ENCODE measurements around the gene ZDHHC17. TPM values are rescaled to one million over a fixed set of nuclear protein-coding genes. Genes with fewer than 3 reads are reported as not detected.

The ZDHHC17 gene
- total RNA-seq, 1 experiment from 2014 or later, result 26.3 TPM

GRCh38 chr12:76879710-76880518 lies 116.0 kb downstream of the ZDHHC17 start:
- TF ChIP-seq SIN3A (IDR thresholded peaks at IDR 0.05; ENCODE audit: borderline replicate concordance, insufficient read depth, low read depth, low read length) (no peak), TCF7L2 (IDR thresholded peaks at IDR 0.05; ENCODE audit: low read depth, low read length) (no peak), POLR2AphosphoS5 (IDR thresholded peaks at IDR 0.05; ENCODE audit: low read depth, low read length) (no peak)
- TF ChIP-seq, protein P1, sequence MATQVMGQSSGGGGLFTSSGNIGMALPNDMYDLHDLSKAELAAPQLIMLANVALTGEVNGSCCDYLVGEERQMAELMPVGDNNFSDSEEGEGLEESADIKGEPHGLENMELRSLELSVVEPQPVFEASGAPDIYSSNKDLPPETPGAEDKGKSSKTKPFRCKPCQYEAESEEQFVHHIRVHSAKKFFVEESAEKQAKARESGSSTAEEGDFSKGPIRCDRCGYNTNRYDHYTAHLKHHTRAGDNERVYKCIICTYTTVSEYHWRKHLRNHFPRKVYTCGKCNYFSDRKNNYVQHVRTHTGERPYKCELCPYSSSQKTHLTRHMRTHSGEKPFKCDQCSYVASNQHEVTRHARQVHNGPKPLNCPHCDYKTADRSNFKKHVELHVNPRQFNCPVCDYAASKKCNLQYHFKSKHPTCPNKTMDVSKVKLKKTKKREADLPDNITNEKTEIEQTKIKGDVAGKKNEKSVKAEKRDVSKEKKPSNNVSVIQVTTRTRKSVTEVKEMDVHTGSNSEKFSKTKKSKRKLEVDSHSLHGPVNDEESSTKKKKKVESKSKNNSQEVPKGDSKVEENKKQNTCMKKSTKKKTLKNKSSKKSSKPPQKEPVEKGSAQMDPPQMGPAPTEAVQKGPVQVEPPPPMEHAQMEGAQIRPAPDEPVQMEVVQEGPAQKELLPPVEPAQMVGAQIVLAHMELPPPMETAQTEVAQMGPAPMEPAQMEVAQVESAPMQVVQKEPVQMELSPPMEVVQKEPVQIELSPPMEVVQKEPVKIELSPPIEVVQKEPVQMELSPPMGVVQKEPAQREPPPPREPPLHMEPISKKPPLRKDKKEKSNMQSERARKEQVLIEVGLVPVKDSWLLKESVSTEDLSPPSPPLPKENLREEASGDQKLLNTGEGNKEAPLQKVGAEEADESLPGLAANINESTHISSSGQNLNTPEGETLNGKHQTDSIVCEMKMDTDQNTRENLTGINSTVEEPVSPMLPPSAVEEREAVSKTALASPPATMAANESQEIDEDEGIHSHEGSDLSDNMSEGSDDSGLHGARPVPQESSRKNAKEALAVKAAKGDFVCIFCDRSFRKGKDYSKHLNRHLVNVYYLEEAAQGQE (IDR thresholded peaks at IDR 0.05; ENCODE audit: insufficient read depth in 1 of 2, low read depth in 2 of 2, low read length in 1 of 2), result no peak
- TF ChIP-seq, protein P2, sequence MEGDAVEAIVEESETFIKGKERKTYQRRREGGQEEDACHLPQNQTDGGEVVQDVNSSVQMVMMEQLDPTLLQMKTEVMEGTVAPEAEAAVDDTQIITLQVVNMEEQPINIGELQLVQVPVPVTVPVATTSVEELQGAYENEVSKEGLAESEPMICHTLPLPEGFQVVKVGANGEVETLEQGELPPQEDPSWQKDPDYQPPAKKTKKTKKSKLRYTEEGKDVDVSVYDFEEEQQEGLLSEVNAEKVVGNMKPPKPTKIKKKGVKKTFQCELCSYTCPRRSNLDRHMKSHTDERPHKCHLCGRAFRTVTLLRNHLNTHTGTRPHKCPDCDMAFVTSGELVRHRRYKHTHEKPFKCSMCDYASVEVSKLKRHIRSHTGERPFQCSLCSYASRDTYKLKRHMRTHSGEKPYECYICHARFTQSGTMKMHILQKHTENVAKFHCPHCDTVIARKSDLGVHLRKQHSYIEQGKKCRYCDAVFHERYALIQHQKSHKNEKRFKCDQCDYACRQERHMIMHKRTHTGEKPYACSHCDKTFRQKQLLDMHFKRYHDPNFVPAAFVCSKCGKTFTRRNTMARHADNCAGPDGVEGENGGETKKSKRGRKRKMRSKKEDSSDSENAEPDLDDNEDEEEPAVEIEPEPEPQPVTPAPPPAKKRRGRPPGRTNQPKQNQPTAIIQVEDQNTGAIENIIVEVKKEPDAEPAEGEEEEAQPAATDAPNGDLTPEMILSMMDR (IDR thresholded peaks at IDR 0.05), result no peak; the same call in 1 of the 2 replicates
- H3K36me3 ChIP-seq (ENCODE audit: control insufficient read depth, insufficient read depth, low read length), result peaks cover 4% of the 10 kb centered on the region; the same call in 1 of the 2 replicates
- H3K4me1 ChIP-seq (ENCODE audit: control insufficient read depth, insufficient read depth, low read length), result peaks cover 10% of the 10 kb centered on the region
- POLR2A ChIA-PET, result no interaction called here
- intact Hi-C loops (cut with micrococcal nuclease; ENCODE audit: unreplicated experiment) (no loop called here), in situ Hi-C loops (cut with HindIII; ENCODE audit: low pct_unique_long_range_greater_than_20kb, low sequenced_read_pairs) (no loop called here)
- peak overlapping the region; percentile 69 to 83 for H3K4me3 ChIP-seq (ENCODE audit: low read depth in 2 of 2, low read length in 2 of 2)
- H3K27ac ChIP-seq (ENCODE audit: low read length), result peak overlapping the region; percentile 70
- CTCF ChIA-PET, result interaction anchor here (1.1 kb wide), 1 partner anchor 131 kb away, joined by 3 read pairs; no protein-coding TSS in a partner anchor
- no peaks in the 10 kb centered on the region for H3K9me3 ChIP-seq (ENCODE audit: control insufficient read depth, insufficient read depth, low read depth, low read length)
- DNase-seq (ENCODE audit: low read depth, low spot score) (no peak), ATAC-seq (no peak)
- no TSS peak for BruUV-seq (replicated peaks)
- H3K27me3 ChIP-seq (ENCODE audit: control insufficient read depth, insufficient read depth, low read length), result peaks cover 11% of the 10 kb centered on the region

GRCh38 chr12:76880519-76881023 lies 116.7 kb downstream of the ZDHHC17 start:
- ATAC-seq, result no peak
- Histone ChIP-seq H3K27ac (ENCODE audit: low read length) (no peak overlapping the region), H3K27me3 (ENCODE audit: control insufficient read depth, insufficient read depth, low read length) (peaks cover 11% of the 10 kb centered on the region), H3K36me3 (ENCODE audit: control insufficient read depth, insufficient read depth, low read length) (peaks cover 4% of the 10 kb centered on the region; the same call in 1 of the 2 replicates), H3K9me3 (ENCODE audit: control insufficient read depth, insufficient read depth, low read depth, low read length) (no peaks in the 10 kb centered on the region), H3K4me1 (ENCODE audit: control insufficient read depth, insufficient read depth, low read length) (peaks cover 10% of the 10 kb centered on the region), H3K4me3 (ENCODE audit: low read depth in 2 of 2, low read length in 2 of 2) (no peak overlapping the region)
- in situ Hi-C loops (cut with HindIII; ENCODE audit: low pct_unique_long_range_greater_than_20kb, low sequenced_read_pairs) (no loop called here), intact Hi-C loops (cut with micrococcal nuclease; ENCODE audit: unreplicated experiment) (no loop called here)
- no peak for DNase-seq (ENCODE audit: low read depth, low spot score)
- TF ChIP-seq, protein P2 (IDR thresholded peaks at IDR 0.05), result no peak
- TF ChIP-seq, protein P1 (IDR thresholded peaks at IDR 0.05; ENCODE audit: insufficient read depth in 1 of 2, low read depth in 2 of 2, low read length in 1 of 2), result no peak
- TF ChIP-seq SIN3A (IDR thresholded peaks at IDR 0.05; ENCODE audit: borderline replicate concordance, insufficient read depth, low read depth, low read length) (no peak), TCF7L2 (IDR thresholded peaks at IDR 0.05; ENCODE audit: low read depth, low read length) (no peak), POLR2AphosphoS5 (IDR thresholded peaks at IDR 0.05; ENCODE audit: low read depth, low read length) (no peak)
- ChIA-PET CTCF (no interaction called here), POLR2A (no interaction called here)
- BruUV-seq (replicated peaks), result no TSS peak

Data from Panc1 (cell line).